ENCODE measurements around the gene TMEM205. TPM values are rescaled to one million over a fixed set of nuclear protein-coding genes. Genes with fewer than 3 reads are reported as not detected.

The TMEM205 gene
- total RNA-seq = 64.7 and 88.6 TPM in 2 replicates

DNA sequence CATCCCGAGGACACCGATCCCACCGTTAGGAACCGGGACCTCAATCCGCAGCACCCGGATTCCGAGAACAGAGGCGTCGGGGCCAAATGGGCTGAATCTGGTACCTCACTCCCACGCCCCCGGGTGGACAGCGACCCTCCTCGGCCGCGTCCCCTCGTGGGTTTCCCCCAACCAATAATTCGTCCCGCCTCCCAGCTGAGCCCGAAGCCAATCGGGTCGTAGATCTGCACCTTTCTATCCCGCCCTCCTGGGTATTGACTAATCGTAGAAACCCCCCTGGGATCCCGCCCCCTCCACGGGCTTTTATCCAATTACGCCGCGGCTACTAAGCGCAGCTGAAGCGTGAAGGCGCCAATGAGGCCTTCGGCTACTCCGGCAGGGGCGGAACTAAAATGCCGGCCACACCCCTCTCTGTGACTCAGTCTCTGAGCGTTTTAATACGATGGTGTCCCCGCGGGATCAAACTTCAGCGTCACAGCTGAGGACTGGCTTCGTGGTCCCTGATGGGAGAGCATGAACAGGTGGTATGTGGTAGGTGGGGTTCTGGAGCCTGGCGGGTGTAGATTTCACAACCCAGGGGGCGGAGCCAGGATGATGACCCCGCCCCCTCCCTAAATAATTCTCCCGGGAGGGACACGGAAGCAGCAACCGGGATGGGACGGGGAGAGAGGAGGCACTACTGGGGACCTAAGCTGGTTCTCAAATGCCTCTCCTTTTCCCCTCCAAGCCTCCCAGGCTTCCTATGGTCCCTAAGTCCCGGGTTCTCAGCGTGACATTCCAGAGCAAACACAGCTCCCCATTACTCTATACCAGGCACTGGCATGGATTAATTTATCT is at the start of gene TMEM205, which contains the start of gene CCDC159:
TSS of gene TMEM205 (minus strand) at position 165 of the 837 bp plus-strand sequence. CDS start 649 bp downstream, outside the sequence.
TSS of gene CCDC159 (plus strand) at position 416 of the 837 bp plus-strand sequence. CDS start at position 504, 88 bp downstream.

DNA sequence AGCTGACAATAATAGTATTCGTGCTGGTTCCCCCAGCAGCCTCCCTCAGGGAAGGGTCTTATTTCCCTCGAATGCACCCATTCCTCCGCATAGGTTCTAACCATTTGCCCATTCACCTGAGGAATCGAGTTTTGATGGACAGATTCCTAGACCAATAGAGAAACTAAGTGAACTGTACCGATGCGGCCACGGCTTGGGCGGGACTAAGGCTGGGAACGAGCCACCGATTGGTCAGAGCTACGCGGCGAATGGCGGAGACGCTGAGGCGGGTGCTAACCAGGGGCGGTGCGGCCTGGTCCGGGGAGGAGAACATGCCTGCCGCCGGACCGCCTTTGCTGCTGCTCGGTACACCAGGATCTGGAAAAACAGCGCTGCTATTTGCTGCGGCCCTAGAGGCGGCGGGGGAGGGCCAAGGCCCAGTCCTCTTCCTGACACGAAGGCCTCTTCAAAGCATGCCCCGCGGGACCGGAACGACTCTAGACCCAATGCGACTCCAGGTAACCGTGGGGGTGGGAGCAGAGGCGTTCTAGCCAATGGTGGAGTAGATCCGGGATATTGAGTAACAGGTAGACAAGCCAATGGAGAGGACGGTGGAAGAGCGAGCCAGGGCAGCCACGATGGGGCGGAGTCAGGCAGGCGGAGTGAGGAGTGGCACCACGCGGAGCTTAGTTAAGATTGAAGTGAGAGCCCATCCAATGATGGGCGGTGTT is 28.5 kb upstream of the TMEM205 start, which contains the start of gene SWSAP1:
TSS of gene SWSAP1 (plus strand) at position 234 of the 710 bp plus-strand sequence. CDS start at position 249, 15 bp downstream.

DNA sequence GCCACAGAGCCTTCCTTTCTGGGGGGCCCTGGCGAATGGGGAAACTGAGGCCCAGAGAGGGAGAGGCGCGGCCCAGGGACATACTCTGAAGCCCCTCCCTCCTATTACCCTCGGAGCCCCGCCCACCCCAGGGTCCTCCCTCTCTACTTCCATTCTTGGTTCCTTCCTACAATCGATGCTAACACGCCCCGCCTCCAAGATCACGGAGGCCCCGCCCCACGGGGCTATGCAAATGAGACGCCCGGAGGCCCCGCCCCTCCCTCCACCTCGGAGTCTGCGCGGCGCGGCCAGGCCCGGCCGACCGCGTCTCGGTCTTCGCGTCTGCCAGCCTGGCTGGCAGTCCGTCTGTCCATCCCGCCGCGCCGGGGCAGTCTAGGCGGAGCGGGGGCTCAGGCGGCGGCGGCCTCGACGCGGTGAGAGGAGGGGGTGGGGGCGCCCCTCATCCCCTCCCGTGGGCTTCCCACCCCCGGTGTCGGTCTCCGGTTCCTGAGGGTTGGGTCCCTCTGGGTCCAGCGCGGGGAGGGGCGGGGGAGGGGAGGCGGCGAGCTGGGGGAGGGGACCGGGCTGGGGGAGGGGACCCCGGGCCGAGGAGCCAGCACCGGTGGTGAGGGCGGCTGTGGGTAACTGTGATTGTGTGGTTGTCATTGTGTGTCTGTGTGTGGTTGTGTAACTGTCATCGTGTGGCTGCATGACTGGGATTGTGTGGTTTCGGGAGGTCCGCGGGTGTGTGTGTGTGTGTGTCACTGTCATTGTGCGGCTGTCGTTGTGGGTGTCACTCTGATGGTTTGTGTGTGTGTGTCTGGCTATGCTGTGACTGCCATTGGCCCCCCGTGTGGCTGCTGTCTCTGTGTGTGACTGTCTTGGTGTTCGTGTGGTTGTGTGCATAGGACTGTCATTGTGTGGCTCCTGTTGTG is 9.3 kb upstream of the TMEM205 start, which contains the start of gene PLPPR2:
TSS of gene PLPPR2 (plus strand) at position 273 of the 914 bp plus-strand sequence. CDS start 2,242 bp downstream, outside the sequence.

DNA sequence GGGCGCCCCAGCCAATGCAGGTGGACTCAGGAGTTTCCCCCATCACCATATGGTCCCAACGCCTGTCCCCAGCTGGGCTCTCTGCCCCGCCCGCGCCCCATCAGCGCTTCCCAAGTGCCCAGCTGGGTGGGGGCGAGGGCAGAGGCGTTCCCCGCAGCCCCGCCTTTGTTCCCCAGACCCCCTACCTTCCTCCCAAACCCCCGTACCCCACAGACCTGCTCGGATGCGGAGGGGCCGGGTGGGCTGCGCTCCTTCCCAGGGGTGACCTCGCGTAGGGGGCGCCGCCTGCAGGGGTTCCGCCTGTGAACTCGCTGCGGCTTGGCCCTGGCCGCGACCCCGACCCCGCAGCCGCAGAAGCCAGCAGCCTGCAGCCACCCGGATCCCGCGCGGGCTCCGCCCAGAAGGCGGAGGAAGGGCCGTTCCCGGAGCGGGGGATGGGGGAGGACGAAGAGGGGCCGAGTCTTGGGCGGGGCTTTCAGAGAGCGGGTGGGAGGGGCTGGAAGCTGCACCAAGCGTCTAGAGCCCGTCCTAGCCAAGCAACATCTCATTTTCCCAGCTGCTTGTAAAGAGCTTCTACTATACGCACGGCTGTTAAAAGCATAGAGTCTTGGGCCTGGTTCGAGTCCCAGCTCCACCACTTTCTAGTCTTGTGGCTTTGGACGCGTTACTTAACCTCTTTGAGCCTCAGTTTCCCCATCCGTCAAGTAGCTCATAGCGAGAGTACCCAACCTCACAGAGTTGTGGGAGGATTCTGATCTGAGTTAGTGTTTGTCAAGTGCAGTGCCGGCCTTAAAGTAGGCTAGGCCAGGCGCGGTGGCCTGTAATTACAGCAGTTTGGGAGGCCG is 6.6 kb downstream of the TMEM205 start, which contains the start of gene RAB3D:
TSS of gene RAB3D (minus strand) at position 404 of the 845 bp plus-strand sequence. CDS start 2,258 bp downstream, outside the sequence.

DNA sequence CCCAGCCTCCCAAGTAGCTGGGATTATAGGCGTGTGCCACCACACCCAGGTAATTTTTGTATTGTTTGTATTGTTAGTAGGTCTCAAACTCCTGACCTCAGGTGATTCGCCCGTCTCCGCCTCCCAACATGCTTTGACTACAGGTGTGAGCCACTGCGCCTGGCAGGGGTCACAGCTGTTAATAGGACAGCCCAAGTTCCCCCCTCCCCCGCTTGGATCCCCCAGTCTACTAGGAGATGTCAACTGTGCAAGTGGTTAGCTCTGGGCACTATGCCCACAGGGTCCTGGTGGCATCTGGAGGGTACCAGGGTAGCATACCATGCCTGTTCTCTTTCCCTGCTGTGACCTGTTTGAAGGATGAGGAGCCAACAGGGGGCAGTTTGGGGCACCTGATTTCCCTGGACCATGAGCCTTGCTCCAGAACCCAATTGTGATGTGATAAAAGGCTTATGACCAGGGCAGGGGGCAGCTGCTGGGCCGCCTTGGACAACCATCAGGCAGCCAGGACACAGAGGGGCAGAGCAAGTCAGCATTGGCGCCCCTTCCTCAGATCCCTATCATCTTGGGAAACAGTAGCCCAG is 50.3 kb downstream of the TMEM205 start, which contains the start of gene TSPAN16:
TSS of gene TSPAN16 (plus strand) at position 496 of the 581 bp plus-strand sequence. CDS start 138 bp downstream, outside the sequence.

Other genes with a start within 250 kb of the TMEM205 start
- gene SPC24, start 190.5 kb downstream of the TMEM205 start, total RNA-seq = 14.3 and 26.3 TPM in 2 replicates
- 350 and 544 TPM in 2 replicates for gene KANK2, start 148.7 kb downstream of the TMEM205 start, total RNA-seq
- not detected in 2 replicates for gene ANGPTL8, start 106.6 kb downstream of the TMEM205 start, total RNA-seq
- gene DOCK6, start 83.7 kb downstream of the TMEM205 start, total RNA-seq = 8.2 and 12.5 TPM in 2 replicates
- gene TSPAN16, start 50.1 kb downstream of the TMEM205 start, total RNA-seq = not detected in 2 replicates
- 12.0 and 24.0 TPM in 2 replicates for gene RAB3D, start 6.6 kb downstream of the TMEM205 start, total RNA-seq
- gene CCDC159, start 251 bp upstream of the TMEM205 start, total RNA-seq = 8.5 and 9.7 TPM in 2 replicates
- 5.8 TPM in 2 replicates for gene PLPPR2, start 9.2 kb upstream of the TMEM205 start, total RNA-seq
- gene SWSAP1, start 28.4 kb upstream of the TMEM205 start, total RNA-seq = 0.09 and 0.47 TPM in 2 replicates
- gene EPOR, start 38.0 kb upstream of the TMEM205 start, total RNA-seq = 3.3 and 5.6 TPM in 2 replicates
- gene RGL3, start 73.0 kb upstream of the TMEM205 start, total RNA-seq = 2.7 and 4.4 TPM in 2 replicates
- gene ODAD3, start 88.9 kb upstream of the TMEM205 start, total RNA-seq = 0.79 and 1.0 TPM in 2 replicates
- 116 and 121 TPM in 2 replicates for gene PRKCSH, start 89.4 kb upstream of the TMEM205 start, total RNA-seq
- gene ELAVL3, start 134.8 kb upstream of the TMEM205 start, total RNA-seq = under 0.01 TPM in 1 of 2 replicates, not detected in the other
- 4.6 and 4.9 TPM in 2 replicates for gene ZNF653, start 159.6 kb upstream of the TMEM205 start, total RNA-seq
- 29.6 and 71.3 TPM in 2 replicates for gene ECSIT, start 182.9 kb upstream of the TMEM205 start, total RNA-seq
- 5.5 and 8.2 TPM in 2 replicates for gene CNN1, start 192.6 kb upstream of the TMEM205 start, total RNA-seq
- 25.7 and 25.8 TPM in 2 replicates for gene ELOF1, start 213.0 kb upstream of the TMEM205 start, total RNA-seq
- 0.34 and 0.95 TPM in 2 replicates for gene ACP5, start 231.4 kb upstream of the TMEM205 start, total RNA-seq